HG02610 (cell line): ENCODE data around the gene C13orf46.
"Not testable (repeated sequence)": the region's sequence is repeated elsewhere in the genome, so short reads cannot be mapped to it uniquely, and the experiment has no call there.

Experiments used
- ATAC-seq: cut with Tn5 transposase; IDR thresholded peaks from one replicate; pipeline ENCODE4 v1.9.1; 2021; ENCODE audit warnings: mild to moderate bottlenecking, moderate library complexity; ENCODE audit not compliant: unreplicated experiment

Gene C13orf46

GRCh38 chr13:113913838-113914237 is 60.0 kb downstream of the C13orf46 start:
- ATAC-seq, result not testable (repeated sequence)

- not testable (repeated sequence) for ATAC-seq
These were observed 60.5 kb downstream of the C13orf46 start for GRCh38 chr13:113913408-113913807.

DNA sequence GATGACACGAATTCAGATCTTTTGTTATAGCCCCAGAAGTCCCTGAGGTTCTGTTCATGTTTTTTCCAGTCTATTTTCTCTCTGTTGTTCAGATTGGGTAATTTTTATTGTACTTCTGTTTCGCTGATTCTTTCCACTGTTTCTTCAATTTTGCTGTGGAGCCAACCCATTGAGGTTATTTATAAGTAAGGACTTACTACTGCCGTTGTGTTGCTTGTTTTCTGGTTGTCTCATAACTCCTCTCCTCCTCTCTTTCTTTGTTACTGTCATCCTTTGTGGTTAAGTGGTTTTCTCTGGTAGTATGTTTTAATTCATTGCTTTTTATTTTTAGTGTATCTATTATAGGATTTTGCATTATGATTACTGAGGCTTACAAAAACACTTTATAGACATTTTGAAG is 61.3 kb downstream of the C13orf46 start:
- ATAC-seq, result no peak

GRCh38 chr13:113907635-113908617 is 66.0 kb downstream of the C13orf46 start:
- ATAC-seq, result no peak

DNA sequence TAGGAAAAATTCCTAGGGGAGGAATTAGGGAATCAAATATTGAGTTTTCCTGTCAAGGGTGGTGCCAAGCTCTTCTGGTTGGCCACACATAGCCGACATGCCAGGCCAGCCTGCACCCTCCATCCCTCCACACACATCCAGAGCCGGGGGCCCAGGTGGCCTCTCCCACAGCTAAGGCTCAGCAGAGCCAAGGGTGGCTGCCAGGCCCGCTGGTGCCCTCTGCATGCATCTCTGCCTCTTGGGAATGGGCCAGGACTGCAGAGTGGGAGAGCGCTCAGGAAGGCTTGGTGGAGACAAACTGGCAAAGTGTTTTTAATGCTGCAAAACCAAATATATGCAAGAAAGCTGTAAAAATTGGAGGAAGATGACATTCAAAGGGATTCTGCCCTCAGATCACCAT is 67.3 kb downstream of the C13orf46 start:
- ATAC-seq, result no peak

GRCh38 chr13:113905942-113906341 is 67.9 kb downstream of the C13orf46 start:
- no peak for ATAC-seq

- no peak for ATAC-seq
These were observed 68.9 kb downstream of the C13orf46 start for GRCh38 chr13:113905018-113905417.

GRCh38 chr13:113904411-113904810 is 69.5 kb downstream of the C13orf46 start:
- ATAC-seq, result no peak

DNA sequence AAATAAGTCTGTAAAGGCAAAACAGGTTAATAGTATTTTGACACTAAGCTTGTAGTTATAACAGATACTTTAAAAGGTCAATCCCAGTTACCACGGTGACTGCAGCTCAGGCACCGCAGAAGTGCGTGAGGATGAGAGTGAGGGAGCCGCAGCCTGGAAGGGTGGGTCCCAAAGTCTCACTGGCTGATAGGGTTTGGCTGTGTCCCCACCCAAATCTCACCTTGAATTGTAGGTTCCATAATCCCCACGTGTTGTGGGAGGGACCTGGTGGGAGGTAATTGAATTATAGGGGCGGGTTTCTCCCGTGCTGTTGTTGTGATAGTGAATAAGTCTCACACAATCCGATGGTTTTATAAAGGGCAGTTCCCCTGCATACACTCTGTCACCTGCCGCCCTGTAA is 70.0 kb downstream of the C13orf46 start:
- no peak for ATAC-seq
